Spleen (tissue), 11 donors: ENCODE data around the gene NRAP. TPM values are rescaled to one million over a fixed set of nuclear protein-coding genes. Genes with fewer than 3 reads are reported as not detected.

Source experiments
- DNase-seq: peaks from one replicate; pipeline ENCODE4 v3.0.0-alpha.2; 2020
- H3K27ac ChIP-seq, 8 donors: fragments of 200-600 bp; sonication (generic) in 7 of 8; 1 replicate in 4 of 8; 2 replicates in 4 of 8; pipeline versions ENCODE4 v1.5.0 to v1.8.0; 2016 to 2021; ENCODE audit warnings: inconsistent platforms in 4 of 8, mild to moderate bottlenecking in 4 of 8, moderate library complexity in 1 of 8
- H3K27me3 ChIP-seq, 7 donors: fragments of 200-600 bp; sonication (generic) in 6 of 7; replicated peaks in 1 of 7; 1 replicate in 4 of 7; 2 replicates in 3 of 7; pipeline versions ENCODE4 v1.5.0 to v1.8.0; 2016 to 2021; ENCODE audit warnings: inconsistent platforms in 3 of 7, mild to moderate bottlenecking in 1 of 7
- H3K36me3 ChIP-seq, 6 donors: fragments of 200-600 bp; sonication (generic) in 5 of 6; 1 replicate in 4 of 6; 2 replicates in 2 of 6; pipeline versions ENCODE4 v1.5.0 to v1.8.0; 2016 to 2021; ENCODE audit warnings: inconsistent platforms in 2 of 6
- H3K4me1 ChIP-seq, 6 donors: fragments of 200-600 bp; sonication (generic) in 5 of 6; 1 replicate in 3 of 6; 2 replicates in 3 of 6; pipeline versions ENCODE4 v1.5.0 to v1.8.0; 2016 to 2021; ENCODE audit warnings: inconsistent platforms in 3 of 6
- H3K4me3 ChIP-seq, 8 donors: fragments of 200-600 bp; sonication (generic) in 7 of 8; 1 replicate in 4 of 8; 2 replicates in 4 of 8; pipeline versions ENCODE4 v1.5.0 to v1.8.0; 2016 to 2021; ENCODE audit warnings: inconsistent platforms in 4 of 8, mild to moderate bottlenecking in 4 of 8, moderate library complexity in 2 of 8
- H3K9me3 ChIP-seq, 8 donors: fragments of 200-600 bp; sonication (generic) in 7 of 8; 1 replicate in 4 of 8; 2 replicates in 4 of 8; pipeline versions ENCODE4 v1.5.0 to v1.8.0; 2016 to 2021; ENCODE audit warnings: inconsistent platforms in 4 of 8
- POLR2A ChIP-seq, 3 donors: fragments of 450-650 bp; IDR thresholded peaks; one replicate each; pipeline ENCODE4 v1.5.1; 2017; ENCODE audit warnings: antibody characterized with exemption in 3 of 3, mild to moderate bottlenecking in 1 of 3
- POLR2AphosphoS5 ChIP-seq, 3 donors: sonication (generic); formaldehyde crosslinking; IDR thresholded peaks; one replicate each; pipeline ENCODE4 v1.5.1; 2017; ENCODE audit warnings: antibody characterized with exemption in 3 of 3
- WGBS, 5 donors: extraction: QIAGEN DNeasy Blood & Tissue Kit in 3 of 5; methylation state at CpG; one replicate each; pipeline versions ENCODE4 v1.1.5 to v1.1.7; 2013 to 2018; 5-methylcytosine and 5-hydroxymethylcytosine counted together
- intact Hi-C: fragments of 100-400 bp; cut with DNase I; formaldehyde crosslinking; loops from one replicate; pipeline ENCODE4 v1.15.0; 2023; ENCODE audit warnings: low total_unique reads
- polyA plus RNA-seq, 3 donors: library from polyadenylated mRNA; stranded (reverse); fragments of 200-250 nt; gene quantifications; one replicate each; pipeline ENCODE4 v1.2.1, GENCODE V29; 2013
- total RNA-seq, 7 donors: library from RNA; depleted of rRNA in 3 of 7; stranded (reverse); fragments of >200 nt in 3 of 7; fragmentation: NEBNext Ultra II Directional in 4 of 7; extraction: Animal tissue kit (Norgen Biotek cat#: 25700) in 4 of 7; gene quantifications; one replicate each; pipeline versions ENCODE4 v1.1.0 to v1.2.1, GENCODE V29; 2016 to 2021
- TF ChIP-seq, protein P1 (sequence below), 11 experiments: fragments of 200-600 bp in 7 of 11; fragments of 450-650 bp in 4 of 11; sonication (generic) in 4 of 11; IDR thresholded peaks in 8 of 11; conservative IDR thresholded peaks in 3 of 11; 1 replicate in 7 of 11; 2 replicates in 4 of 11; pipeline versions ENCODE4 v1.4.0 to v1.8.0; 2016 to 2021; ENCODE audit warnings: antibody characterized with exemption in 11 of 11, inconsistent platforms in 4 of 11, mild to moderate bottlenecking in 1 of 11
- donor health status: healthy with polysubstance abuse.
- donor health status: DM: no; HTN: no; CAD: no; lungs with moderate emphysema.
- donor health status: DM: no; HTN: no; CAD: no.
- donor health status: Bipolar disorder and iron deficiency.
- donor health status: healthy.
- donor health status: DM: no; HTN: no; CAD: no.
- donor health status: DM: yes; HTN: yes; CAD: no.

Gene NRAP
- total and polyA plus RNA-seq, 10 donors, result 0.03 to 0.13 (median 0.04) TPM; not detected in 6

DNA sequence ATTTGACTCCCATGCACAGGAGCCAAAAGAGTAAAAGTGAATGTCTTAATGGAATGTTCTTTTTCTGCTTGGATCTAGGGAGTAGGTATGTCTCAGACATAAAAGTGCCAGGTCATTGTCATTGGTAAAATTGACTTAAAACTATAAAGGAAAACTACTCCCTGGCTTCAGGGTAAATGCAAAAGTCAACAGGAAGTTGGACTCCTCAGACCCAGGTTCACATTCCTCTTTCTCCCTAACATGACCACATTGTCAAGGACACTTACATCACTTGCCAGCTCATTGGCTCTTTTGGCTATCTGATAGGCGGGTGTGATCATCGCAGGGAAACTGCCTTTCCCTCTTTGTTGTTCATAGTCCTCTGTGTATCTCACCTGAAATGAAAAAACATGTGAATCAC, 13.7 kb downstream of the NRAP start:
- no peaks in the 10 kb centered on the region for H3K27me3 ChIP-seq
- no peak overlapping the region for H3K4me3 ChIP-seq
- no peaks in the 10 kb centered on the region for H3K36me3 ChIP-seq
- H3K27ac ChIP-seq, result no peak overlapping the region
- WGBS, 5 donors, result 92 to 98% (median 95%) methylated on average over 2 of the region's 2 CpGs
- DNase-seq, result no peak
- intact Hi-C loops, result no loop called here
- H3K4me1 ChIP-seq, result no peaks in the 10 kb centered on the region
- TF ChIP-seq, protein P1, sequence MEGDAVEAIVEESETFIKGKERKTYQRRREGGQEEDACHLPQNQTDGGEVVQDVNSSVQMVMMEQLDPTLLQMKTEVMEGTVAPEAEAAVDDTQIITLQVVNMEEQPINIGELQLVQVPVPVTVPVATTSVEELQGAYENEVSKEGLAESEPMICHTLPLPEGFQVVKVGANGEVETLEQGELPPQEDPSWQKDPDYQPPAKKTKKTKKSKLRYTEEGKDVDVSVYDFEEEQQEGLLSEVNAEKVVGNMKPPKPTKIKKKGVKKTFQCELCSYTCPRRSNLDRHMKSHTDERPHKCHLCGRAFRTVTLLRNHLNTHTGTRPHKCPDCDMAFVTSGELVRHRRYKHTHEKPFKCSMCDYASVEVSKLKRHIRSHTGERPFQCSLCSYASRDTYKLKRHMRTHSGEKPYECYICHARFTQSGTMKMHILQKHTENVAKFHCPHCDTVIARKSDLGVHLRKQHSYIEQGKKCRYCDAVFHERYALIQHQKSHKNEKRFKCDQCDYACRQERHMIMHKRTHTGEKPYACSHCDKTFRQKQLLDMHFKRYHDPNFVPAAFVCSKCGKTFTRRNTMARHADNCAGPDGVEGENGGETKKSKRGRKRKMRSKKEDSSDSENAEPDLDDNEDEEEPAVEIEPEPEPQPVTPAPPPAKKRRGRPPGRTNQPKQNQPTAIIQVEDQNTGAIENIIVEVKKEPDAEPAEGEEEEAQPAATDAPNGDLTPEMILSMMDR (IDR thresholded peaks at IDR 0.05 in 8 of 11, conservative IDR thresholded peaks at IDR 0.05 in 3 of 11), result no peak
- TF ChIP-seq POLR2AphosphoS5 (IDR thresholded peaks at IDR 0.05) (no peak), POLR2A (IDR thresholded peaks at IDR 0.05) (no peak)
- no peaks in the 10 kb centered on the region for H3K9me3 ChIP-seq

DNA sequence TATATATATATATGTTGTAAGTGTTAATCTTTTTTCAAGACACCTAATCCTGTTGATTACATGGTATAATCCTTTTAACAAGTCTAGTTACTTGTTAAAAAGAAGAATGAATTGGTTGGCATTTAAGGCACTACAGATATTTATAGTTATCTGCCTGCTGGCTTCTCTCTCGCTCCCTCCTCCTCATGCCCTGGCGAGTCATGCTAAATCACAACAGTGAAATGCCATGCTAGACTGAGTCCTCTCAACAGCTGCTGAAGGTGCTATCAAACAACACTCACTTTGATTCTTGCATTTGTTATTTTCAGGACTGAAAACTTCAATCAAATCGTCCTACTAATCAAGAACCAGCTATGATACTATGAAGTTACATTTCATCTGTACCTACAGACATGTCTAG, 15.4 kb downstream of the NRAP start:
- no peak for TF ChIP-seq POLR2A (IDR thresholded peaks at IDR 0.05)
- no peak overlapping the region for H3K27ac ChIP-seq
- no peak for DNase-seq
- no peaks in the 10 kb centered on the region for H3K9me3 ChIP-seq
- H3K4me3 ChIP-seq, result no peak overlapping the region
- H3K27me3 ChIP-seq, result no peaks in the 10 kb centered on the region
- 65 to 85% (median 73%) methylated on average over 3 of the region's 3 CpGs for WGBS, 5 donors
- H3K4me1 ChIP-seq, result no peaks in the 10 kb centered on the region
- H3K36me3 ChIP-seq, result no peaks in the 10 kb centered on the region
- intact Hi-C loops, result no loop called here

DNA sequence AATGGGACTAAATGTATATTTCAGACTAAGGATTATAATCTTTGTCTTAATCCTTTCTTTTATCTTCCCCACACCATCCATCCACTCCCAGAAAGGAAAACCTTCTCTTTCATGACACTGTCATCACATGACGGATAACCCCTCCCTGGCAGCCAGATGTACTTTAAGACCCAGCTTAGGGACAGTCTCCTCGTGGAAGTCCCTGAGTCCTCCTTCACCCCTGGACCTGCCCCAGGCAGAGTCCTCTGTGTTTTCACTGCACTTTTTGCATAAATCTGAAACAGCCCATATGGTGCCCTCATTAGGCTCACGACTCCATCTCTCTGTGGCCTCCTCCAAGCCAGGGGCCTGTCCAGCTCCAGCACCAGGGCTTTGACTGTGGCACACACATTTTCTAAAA, 16.0 kb downstream of the NRAP start:
- Histone ChIP-seq H3K36me3 (no peaks in the 10 kb centered on the region), H3K4me1 (no peaks in the 10 kb centered on the region), H3K9me3 (no peaks in the 10 kb centered on the region), H3K27me3 (no peaks in the 10 kb centered on the region), H3K27ac (no peak overlapping the region), H3K4me3 (no peak overlapping the region)
- no peak for DNase-seq
- intact Hi-C loops, result no loop called here
- WGBS, 5 donors, result 62 to 84% (median 69%) methylated on average over 3 of the region's 3 CpGs
- TF ChIP-seq POLR2AphosphoS5 (IDR thresholded peaks at IDR 0.05), result no peak
- TF ChIP-seq, protein P1 (IDR thresholded peaks at IDR 0.05 in 8 of 11, conservative IDR thresholded peaks at IDR 0.05 in 3 of 11), result no peak
- no peak for TF ChIP-seq POLR2A (IDR thresholded peaks at IDR 0.05)

DNA sequence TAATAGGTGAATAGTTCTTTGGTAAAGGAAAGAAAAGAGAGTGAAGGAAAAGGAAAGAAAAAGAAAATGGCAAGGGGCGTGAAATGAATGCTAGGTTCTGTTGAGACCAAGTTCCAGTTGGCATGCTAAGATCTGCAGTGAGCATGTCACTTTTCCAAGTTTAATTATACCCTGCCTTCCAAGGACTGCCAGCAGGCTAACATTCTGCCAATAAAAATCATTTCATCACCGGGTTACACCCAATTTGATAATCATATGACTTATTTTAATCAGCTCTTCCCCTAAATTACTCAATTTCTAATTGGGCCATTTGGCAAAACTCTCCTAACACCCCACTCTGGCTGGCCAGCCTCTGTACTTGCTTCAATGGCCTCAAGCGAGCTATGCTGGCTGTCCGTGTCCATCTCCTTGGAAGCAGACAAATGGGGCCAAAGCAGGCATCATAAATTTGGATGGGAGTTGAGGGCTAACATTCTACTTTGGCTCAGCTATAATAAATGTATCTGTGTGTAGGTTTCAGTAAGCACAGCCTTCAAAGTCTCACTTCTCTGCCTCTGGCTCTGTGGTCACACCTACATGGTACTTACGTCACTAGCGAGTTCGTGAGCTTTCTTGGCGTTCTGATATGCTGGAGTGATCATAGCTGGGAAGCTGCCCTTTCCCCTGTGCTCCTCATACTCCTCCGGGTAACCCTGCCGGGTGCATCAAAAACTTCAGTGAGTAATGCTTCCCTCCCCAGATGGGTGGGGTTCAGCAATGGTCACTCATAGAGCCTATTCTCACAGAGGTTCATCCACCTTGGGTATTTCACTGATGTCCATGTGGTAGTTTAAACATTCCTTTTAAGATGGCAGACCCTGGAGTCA, 17.3 kb downstream of the NRAP start:
- Histone ChIP-seq H3K4me1 (no peaks in the 10 kb centered on the region), H3K27ac (no peak overlapping the region), H3K9me3 (no peaks in the 10 kb centered on the region), H3K36me3 (no peaks in the 10 kb centered on the region), H3K4me3 (no peak overlapping the region), H3K27me3 (peaks cover 0 to 4% (median 0%) of the 10 kb centered on the region in 7 donors)
- intact Hi-C loops, result no loop called here
- WGBS, 5 donors, result 82 to 93% (median 87%) methylated on average over 10 of the region's 10 CpGs
- no peak for DNase-seq
- TF ChIP-seq POLR2AphosphoS5 (IDR thresholded peaks at IDR 0.05), result no peak
- TF ChIP-seq POLR2A (IDR thresholded peaks at IDR 0.05), result no peak
- TF ChIP-seq, protein P1 (IDR thresholded peaks at IDR 0.05 in 8 of 11, conservative IDR thresholded peaks at IDR 0.05 in 3 of 11), result no peak
